Activated T-cell treated with anti-CD3 and anti-CD28 coated beads, Interleukin-2, amount 50 U/mL, for 72 hours (primary cell): Measurements from ENCODE around the gene CUL7. TPM values are rescaled to one million over a fixed set of nuclear protein-coding genes. Genes with fewer than 3 reads are reported as not detected.

Experiments
- ATAC-seq, 2 donors: fragments of 150-1000 bp; cut with Tn5 transposase; replicated peaks in 1 of 2; 2 replicates each; pipeline ENCODE4 v1.10.0; 2021; ENCODE audit warnings: moderate library complexity in 2 of 2, mild to moderate bottlenecking in 1 of 2
- DNase-seq, 2 donors: peaks; one replicate each; pipeline ENCODE4 v3.0.0; 2021 to 2022; ENCODE audit warnings: mixed read lengths in 1 of 2
- H3K27ac Mint-ChIP-seq: one replicate; pipeline ENCODE4 v1.8.0; 2022; ENCODE audit warnings: mild to moderate bottlenecking, moderate library complexity, mixed read lengths
- H3K27me3 Mint-ChIP-seq: one replicate; pipeline ENCODE4 v1.8.0; 2022; ENCODE audit warnings: low read depth, mixed read lengths
- H3K36me3 Mint-ChIP-seq, 2 donors: one replicate each; pipeline ENCODE4 v1.8.0; 2022; ENCODE audit warnings: mixed read lengths in 2 of 2, mild to moderate bottlenecking in 1 of 2; ENCODE audit not compliant: insufficient read depth in 2 of 2
- H3K4me1 Mint-ChIP-seq: one replicate; pipeline ENCODE4 v1.8.0; 2022; ENCODE audit warnings: low read depth, mixed read lengths
- H3K4me3 Mint-ChIP-seq, 2 donors: one replicate each; pipeline ENCODE4 v1.8.0; 2022; ENCODE audit warnings: mild to moderate bottlenecking in 2 of 2, mixed read lengths in 2 of 2, moderate library complexity in 2 of 2
- H3K9me3 Mint-ChIP-seq, 2 donors: one replicate each; pipeline ENCODE4 v1.8.0; 2022; ENCODE audit warnings: mixed read lengths in 2 of 2
- total RNA-seq, 2 donors: library from RNA; stranded (reverse); gene quantifications; one replicate each; pipeline ENCODE4 v1.2.3, GENCODE V29; 2022

CUL7 gene
- total RNA-seq, 2 donors from 2014 or later, result 16.8 to 19.7 TPM

- no peaks in the 10 kb centered on the region for H3K4me1 Mint-ChIP-seq
- ATAC-seq (peak; percentile 53 to 68), DNase-seq (peak in 1 of 2 donors; percentile 18)
- no peaks in the 10 kb centered on the region for H3K27me3 Mint-ChIP-seq
- no peak overlapping the region for H3K4me3 Mint-ChIP-seq
- H3K27ac Mint-ChIP-seq, result no peak overlapping the region
- peaks cover 2% of the 10 kb centered on the region in 2 donors for H3K36me3 Mint-ChIP-seq
- H3K9me3 Mint-ChIP-seq, result no peaks in the 10 kb centered on the region
Measured at GRCh38 chr6:43070028-43070632, 16.5 kb upstream of the CUL7 start.

DNA sequence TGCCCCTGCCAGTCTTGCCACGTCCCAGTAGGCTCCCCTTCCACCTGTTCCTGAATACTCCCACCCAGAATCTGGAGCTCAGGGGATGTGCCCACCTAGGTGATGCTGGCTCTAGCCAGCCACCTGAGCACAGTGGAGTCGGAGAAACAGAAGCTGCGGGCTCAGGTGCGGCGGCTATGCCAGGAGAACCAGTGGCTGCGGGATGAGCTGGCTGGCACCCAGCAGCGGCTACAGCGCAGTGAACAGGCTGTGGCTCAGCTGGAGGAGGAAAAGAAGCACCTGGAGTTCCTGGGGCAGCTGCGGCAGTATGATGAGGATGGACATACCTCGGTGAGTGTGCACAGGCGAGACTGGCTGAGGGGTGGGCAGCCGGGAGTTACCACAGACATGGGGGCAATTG lies 9.2 kb upstream of the CUL7 start:
- Mint-ChIP-seq H3K27ac (no peak overlapping the region), H3K4me1 (peaks cover 36% of the 10 kb centered on the region), H3K9me3 (no peaks in the 10 kb centered on the region), H3K27me3 (no peaks in the 10 kb centered on the region), H3K4me3 (no peak overlapping the region), H3K36me3 (peaks cover 0 to 2% of the 10 kb centered on the region in 2 donors)
- ATAC-seq, result no peak
- no peak for DNase-seq

DNA sequence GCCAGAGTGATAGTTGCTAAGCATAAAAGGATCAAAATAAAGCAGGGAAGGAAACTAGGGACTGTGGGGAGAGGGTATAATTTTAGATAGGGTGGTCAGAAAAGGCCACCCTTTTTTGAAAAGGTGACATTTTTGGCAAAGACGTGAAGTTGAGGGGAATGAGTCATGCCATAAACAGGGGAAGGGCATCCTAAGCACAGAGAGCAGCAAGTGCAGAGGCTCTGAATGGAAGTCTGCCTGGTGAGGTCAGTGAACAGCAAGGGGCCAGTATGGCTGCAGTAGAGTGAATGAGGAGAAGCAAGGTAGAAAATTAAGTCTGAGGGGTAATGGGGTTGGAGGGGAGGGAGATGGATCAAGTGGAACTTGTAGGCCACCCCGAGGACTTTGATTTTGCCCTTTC lies 8.2 kb upstream of the CUL7 start:
- Mint-ChIP-seq H3K27me3 (no peaks in the 10 kb centered on the region), H3K36me3 (peaks cover 0 to 2% of the 10 kb centered on the region in 2 donors), H3K9me3 (no peaks in the 10 kb centered on the region), H3K27ac (no peak overlapping the region), H3K4me1 (peaks cover 39% of the 10 kb centered on the region), H3K4me3 (no peak overlapping the region)
- ATAC-seq (no peak), DNase-seq (no peak)

- H3K4me1 Mint-ChIP-seq, result peaks cover 41% of the 10 kb centered on the region
- H3K4me3 Mint-ChIP-seq, result peak overlapping the region; percentile 90 to 94
- no peak for ATAC-seq
- DNase-seq, result no peak
- H3K27ac Mint-ChIP-seq, result peak overlapping the region; percentile 10
- H3K9me3 Mint-ChIP-seq, result no peaks in the 10 kb centered on the region
- no peaks in the 10 kb centered on the region for H3K27me3 Mint-ChIP-seq
- no peaks in the 10 kb centered on the region for H3K36me3 Mint-ChIP-seq
Measured at GRCh38 chr6:43060755-43061633, 7.3 kb upstream of the CUL7 start.

- Mint-ChIP-seq H3K9me3 (no peaks in the 10 kb centered on the region), H3K27me3 (no peaks in the 10 kb centered on the region), H3K4me3 (peak overlapping the region; percentile 90 to 94), H3K36me3 (no peaks in the 10 kb centered on the region), H3K27ac (peak overlapping the region; percentile 96), H3K4me1 (peaks cover 43% of the 10 kb centered on the region)
- no peak for DNase-seq
- ATAC-seq, result no peak
Measured at GRCh38 chr6:43060034-43060754, 6.5 kb upstream of the CUL7 start.

GRCh38 chr6:43059168-43060033 lies 5.8 kb upstream of the CUL7 start, which contains the start of the genes KLC4 and MRPL2:
Gene KLC4 (plus strand): TSS chr6:43059631. CDS start chr6:43061336, 1,705 bp downstream.
Gene MRPL2 (minus strand): TSS chr6:43059434. CDS start chr6:43059381, 53 bp downstream.
- Mint-ChIP-seq H3K27me3 (no peaks in the 10 kb centered on the region), H3K4me3 (peak within 1 kb of the TSS; percentile 90 to 94), H3K4me1 (peaks cover 46% of the 10 kb centered on the region), H3K36me3 (no peaks in the 10 kb centered on the region), H3K27ac (peak within 1 kb of the TSS; percentile 96), H3K9me3 (no peaks in the 10 kb centered on the region)
- ATAC-seq (peak; percentile 96 to 97), DNase-seq (peak; percentile 94 to 97)

DNA sequence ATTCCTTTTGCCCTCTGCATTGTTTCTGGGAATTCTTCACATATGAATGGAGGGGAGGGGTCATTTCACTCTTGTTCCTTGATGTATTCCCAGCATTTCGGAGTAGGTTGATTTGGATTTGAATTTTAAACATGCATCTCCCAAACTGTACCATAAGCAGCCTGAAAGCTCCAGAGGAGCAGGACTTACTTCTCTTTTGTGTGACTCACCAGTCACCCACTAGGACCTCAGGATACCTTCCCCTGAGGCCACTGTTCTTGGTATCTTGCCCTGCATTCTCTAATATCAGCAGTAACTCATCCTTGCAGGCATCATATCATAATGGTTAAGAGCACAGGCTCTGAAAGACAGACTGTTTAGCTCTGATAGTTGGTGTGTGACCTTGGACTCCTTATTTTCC lies 4.9 kb upstream of the CUL7 start:
- Mint-ChIP-seq H3K36me3 (peaks cover 3% of the 10 kb centered on the region in 2 donors), H3K4me1 (peaks cover 46% of the 10 kb centered on the region), H3K4me3 (peak overlapping the region; percentile 90 to 94), H3K27me3 (no peaks in the 10 kb centered on the region), H3K27ac (peak overlapping the region; percentile 96), H3K9me3 (no peaks in the 10 kb centered on the region)
- ATAC-seq, result no peak
- no peak for DNase-seq

GRCh38 chr6:43055966-43056365 lies 2.3 kb upstream of the CUL7 start:
- Mint-ChIP-seq H3K9me3 (no peaks in the 10 kb centered on the region), H3K4me1 (peaks cover 66% of the 10 kb centered on the region), H3K27ac (no peak overlapping the region), H3K27me3 (no peaks in the 10 kb centered on the region), H3K4me3 (no peak overlapping the region), H3K36me3 (peaks cover 4 to 5% of the 10 kb centered on the region in 2 donors)
- DNase-seq (no peak), ATAC-seq (no peak)

GRCh38 chr6:43054206-43054943 lies 724 bp upstream of the CUL7 start:
- ATAC-seq, result no peak
- Mint-ChIP-seq H3K27me3 (no peaks in the 10 kb centered on the region), H3K4me1 (peaks cover 65% of the 10 kb centered on the region), H3K9me3 (no peaks in the 10 kb centered on the region), H3K36me3 (peaks cover 4 to 10% of the 10 kb centered on the region in 2 donors), H3K27ac (peak overlapping the region; percentile 99), H3K4me3 (peak overlapping the region; percentile 96 to 99)
- DNase-seq, result no peak

- Mint-ChIP-seq H3K4me1 (peaks cover 55% of the 10 kb centered on the region), H3K27ac (peak overlapping the region; percentile 88), H3K4me3 (peak overlapping the region; percentile 96 to 99), H3K27me3 (no peaks in the 10 kb centered on the region), H3K9me3 (no peaks in the 10 kb centered on the region), H3K36me3 (peaks cover 4 to 11% of the 10 kb centered on the region in 2 donors)
- ATAC-seq (peak; percentile 10 to 11), DNase-seq (peak; percentile 23 to 35)
Measured at GRCh38 chr6:43052842-43053544, 658 bp downstream of the CUL7 start.

DNA sequence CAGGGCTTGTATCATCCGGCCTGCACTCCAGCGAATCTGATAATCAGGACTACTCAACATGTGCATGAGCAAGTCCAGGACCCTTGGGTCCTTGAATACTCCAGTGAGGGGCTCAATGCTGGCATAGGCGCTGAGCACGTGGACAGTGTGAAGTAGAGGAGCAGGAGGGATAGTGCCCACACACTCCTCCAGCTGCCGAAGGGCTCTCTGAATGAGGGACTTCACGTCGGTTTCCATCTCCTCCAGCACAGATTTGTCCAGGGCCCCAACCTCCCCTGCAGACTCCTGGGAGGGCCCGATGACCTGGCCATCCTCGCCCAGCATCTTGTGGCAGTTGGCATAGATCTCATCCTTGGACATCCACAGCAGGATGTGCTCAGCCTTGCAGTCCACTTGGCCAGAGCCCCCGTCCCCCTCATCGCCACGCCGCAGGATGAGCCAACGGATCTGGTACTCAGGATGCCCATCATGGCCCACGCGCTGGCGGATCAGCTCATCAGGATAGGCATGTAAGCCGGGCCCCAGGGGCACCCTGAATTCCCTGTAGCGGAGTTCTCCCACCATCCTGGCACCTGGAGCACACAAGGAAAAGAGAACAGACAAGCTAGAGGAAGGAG lies 1.3 kb downstream of the CUL7 start:
- ATAC-seq, result no peak
- H3K9me3 Mint-ChIP-seq, result no peaks in the 10 kb centered on the region
- peaks cover 50% of the 10 kb centered on the region for H3K4me1 Mint-ChIP-seq
- peak overlapping the region; percentile 96 to 99 for H3K4me3 Mint-ChIP-seq
- DNase-seq, result no peak
- H3K27ac Mint-ChIP-seq, result peak overlapping the region; percentile 88
- H3K27me3 Mint-ChIP-seq, result no peaks in the 10 kb centered on the region
- peaks cover 4 to 11% of the 10 kb centered on the region in 2 donors for H3K36me3 Mint-ChIP-seq
